Tibial nerve (tissue), 4 donors: ENCODE measurements around the gene CRHR2. TPM values are rescaled to one million over a fixed set of nuclear protein-coding genes. Genes with fewer than 3 reads are reported as not detected.
"Not testable (repeated sequence)": the region's sequence is repeated elsewhere in the genome, so short reads cannot be mapped to it uniquely, and the experiment has no call there.

Experiments used
- DNase-seq, 2 donors: peaks; one replicate each; pipeline ENCODE4 v3.0.0-alpha.2; 2019; ENCODE audit warnings: low spot score in 2 of 2
- H3K27ac ChIP-seq, 4 donors: fragments of 200-600 bp; sonication (generic) in 3 of 4; one replicate each; pipeline ENCODE4 v1.5.1; 2017 to 2019; ENCODE audit warnings: mild to moderate bottlenecking in 1 of 4
- H3K27me3 ChIP-seq, 2 donors: fragments of 200-600 bp; sonication (generic) in 1 of 2; one replicate each; pipeline versions ENCODE4 v1.5.1 to v1.6.0; 2017 to 2019
- H3K36me3 ChIP-seq, 3 donors: fragments of 200-600 bp; sonication (generic); one replicate each; pipeline ENCODE4 v1.5.1; 2018 to 2019
- H3K4me1 ChIP-seq, 4 donors: fragments of 200-600 bp; sonication (generic) in 3 of 4; one replicate each; pipeline ENCODE4 v1.5.1; 2017 to 2019
- H3K4me3 ChIP-seq, 4 donors: fragments of 200-600 bp; sonication (generic) in 3 of 4; one replicate each; pipeline ENCODE4 v1.5.1; 2017 to 2019; ENCODE audit warnings: mild to moderate bottlenecking in 1 of 4, moderate library complexity in 1 of 4
- H3K9me3 ChIP-seq, 4 donors: fragments of 200-600 bp; sonication (generic) in 3 of 4; one replicate each; pipeline ENCODE4 v1.5.1; 2017 to 2019
- CTCF ChIP-seq, 5 experiments: fragments of 200-600 bp in 3 of 5; fragments of 450-650 bp in 2 of 5; sonication (generic) in 3 of 5; IDR thresholded peaks; one replicate each; pipeline ENCODE4 v1.5.1; 2016 to 2019; ENCODE audit warnings: antibody characterized with exemption in 5 of 5, mild to moderate bottlenecking in 3 of 5, moderate library complexity in 2 of 5
- EP300 ChIP-seq, 2 donors: sonication (generic); formaldehyde crosslinking; IDR thresholded peaks; one replicate each; pipeline ENCODE4 v1.6.1; 2017; ENCODE audit warnings: antibody characterized with exemption in 2 of 2, mild to moderate bottlenecking in 1 of 2
- POLR2A ChIP-seq, 2 donors: fragments of 450-650 bp; IDR thresholded peaks; one replicate each; pipeline ENCODE4 v1.6.1; 2017; ENCODE audit warnings: antibody characterized with exemption in 2 of 2, mild to moderate bottlenecking in 2 of 2, moderate library complexity in 2 of 2
- WGBS, 2 donors: methylation state at CpG; one replicate each; pipeline ENCODE4 v1.1.5; 2018; 5-methylcytosine and 5-hydroxymethylcytosine counted together
- total RNA-seq, 4 donors: library from RNA; depleted of rRNA; stranded (reverse); fragments of >200 nt; gene quantifications; one replicate each; pipeline ENCODE4 v1.1.0, GENCODE V29; 2016

CRHR2 gene
- total RNA-seq, 4 donors from 2014 or later = 0.21 to 0.44 TPM; not detected in 2

- Histone ChIP-seq H3K36me3 (no peaks in the 10 kb centered on the region), H3K4me3 (no peak overlapping the region), H3K27ac (no peak overlapping the region), H3K4me1 (no peaks in the 10 kb centered on the region), H3K9me3 (peaks cover 0 to 18% (median 0%) of the 10 kb centered on the region in 4 donors), H3K27me3 (no peaks in the 10 kb centered on the region)
- WGBS, 2 donors = 64 to 82% methylated on average over 2 of the region's 2 CpGs
- TF ChIP-seq EP300 (IDR thresholded peaks at IDR 0.05) (no peak), POLR2A (IDR thresholded peaks at IDR 0.05) (no peak), CTCF (IDR thresholded peaks at IDR 0.05) (no peak)
- DNase-seq = no peak
Observed at GRCh38 chr7:30722187-30722586, 39.9 kb upstream of the CRHR2 start.

GRCh38 chr7:30721211-30721610 lies 39.0 kb upstream of the CRHR2 start:
- Histone ChIP-seq H3K36me3 (no peaks in the 10 kb centered on the region), H3K27ac (no peak overlapping the region), H3K4me3 (no peak overlapping the region), H3K27me3 (no peaks in the 10 kb centered on the region), H3K4me1 (no peaks in the 10 kb centered on the region), H3K9me3 (peaks cover 0 to 19% (median 0%) of the 10 kb centered on the region in 4 donors)
- 66 to 71% methylated on average over 1 of the region's 1 CpG for WGBS, 2 donors
- DNase-seq = no peak
- TF ChIP-seq CTCF (IDR thresholded peaks at IDR 0.05) = no peak
- TF ChIP-seq EP300 (IDR thresholded peaks at IDR 0.05) = no peak
- no peak for TF ChIP-seq POLR2A (IDR thresholded peaks at IDR 0.05)

GRCh38 chr7:30719434-30719833 lies 37.2 kb upstream of the CRHR2 start:
- peaks cover 0 to 19% (median 0%) of the 10 kb centered on the region in 4 donors for H3K9me3 ChIP-seq
- H3K4me3 ChIP-seq, H3K27me3 ChIP-seq, H3K27ac ChIP-seq, H3K36me3 ChIP-seq, H3K4me1 ChIP-seq, DNase-seq: not testable (repeated sequence)
- 79 to 92% methylated on average over 2 of the region's 2 CpGs for WGBS, 2 donors

- 59% methylated on average over 2 of the region's 2 CpGs for WGBS, 2 donors
- Histone ChIP-seq H3K4me3 (no peak overlapping the region), H3K27me3 (no peaks in the 10 kb centered on the region), H3K9me3 (peaks cover 0 to 19% (median 0%) of the 10 kb centered on the region in 4 donors), H3K4me1 (no peaks in the 10 kb centered on the region), H3K27ac (no peak overlapping the region), H3K36me3 (no peaks in the 10 kb centered on the region)
- DNase-seq = no peak
- no peak for TF ChIP-seq POLR2A (IDR thresholded peaks at IDR 0.05)
- no peak for TF ChIP-seq EP300 (IDR thresholded peaks at IDR 0.05)
- no peak for TF ChIP-seq CTCF (IDR thresholded peaks at IDR 0.05)
Observed at GRCh38 chr7:30717181-30717580, 34.9 kb upstream of the CRHR2 start.

- WGBS, 2 donors = 95 to 97% methylated on average over 1 of the region's 1 CpG
- TF ChIP-seq CTCF (IDR thresholded peaks at IDR 0.05) (no peak), POLR2A (IDR thresholded peaks at IDR 0.05) (no peak), EP300 (IDR thresholded peaks at IDR 0.05) (no peak)
- DNase-seq = no peak
- Histone ChIP-seq H3K4me1 (peaks cover 0 to 6% (median 0%) of the 10 kb centered on the region in 4 donors), H3K36me3 (no peaks in the 10 kb centered on the region), H3K27me3 (no peaks in the 10 kb centered on the region), H3K9me3 (peaks cover 0 to 17% (median 0%) of the 10 kb centered on the region in 4 donors), H3K27ac (no peak overlapping the region), H3K4me3 (no peak overlapping the region)
Observed at GRCh38 chr7:30714129-30714528, 31.9 kb upstream of the CRHR2 start.

- DNase-seq = no peak
- Histone ChIP-seq H3K4me3 (no peak overlapping the region), H3K27ac (no peak overlapping the region), H3K4me1 (peaks cover 0 to 6% (median 0%) of the 10 kb centered on the region in 4 donors), H3K9me3 (peaks cover 0 to 11% (median 0%) of the 10 kb centered on the region in 4 donors), H3K27me3 (no peaks in the 10 kb centered on the region), H3K36me3 (no peaks in the 10 kb centered on the region)
- 75 to 79% methylated on average over 6 of the region's 6 CpGs for WGBS, 2 donors
- no peak for TF ChIP-seq EP300 (IDR thresholded peaks at IDR 0.05)
- TF ChIP-seq POLR2A (IDR thresholded peaks at IDR 0.05) = no peak
- no peak for TF ChIP-seq CTCF (IDR thresholded peaks at IDR 0.05)
Observed at GRCh38 chr7:30713392-30713791, 31.1 kb upstream of the CRHR2 start.
